Rectal smooth muscle tissue (tissue), 1 donor: ENCODE data around the gene UBE2Z.

ENCODE experiments used
- H3K27ac ChIP-seq: one replicate; pipeline ENCODE4 v1.7.0; 2013; ENCODE audit warnings: low read depth, low read length, inconsistent platforms
- H3K27me3 ChIP-seq: one replicate; pipeline ENCODE4 v1.7.0; 2013; ENCODE audit warnings: low read length; ENCODE audit not compliant: control insufficient read depth, insufficient read depth
- H3K36me3 ChIP-seq: one replicate; pipeline ENCODE4 v1.7.0; 2013; ENCODE audit warnings: low read length; ENCODE audit not compliant: control insufficient read depth, insufficient read depth
- H3K4me1 ChIP-seq: one replicate; pipeline ENCODE4 v1.7.0; 2013; ENCODE audit warnings: low read length; ENCODE audit not compliant: control insufficient read depth, insufficient read depth
- H3K4me3 ChIP-seq: one replicate; pipeline ENCODE4 v1.7.0; 2013; ENCODE audit warnings: low read length
- H3K9ac ChIP-seq: one replicate; pipeline ENCODE4 v1.7.0; 2013; ENCODE audit warnings: low read length

Gene UBE2Z

GRCh38 chr17:48882272-48882671 is 25.9 kb upstream of the UBE2Z start:
- Histone ChIP-seq H3K9ac (no peak overlapping the region), H3K4me3 (no peak overlapping the region), H3K4me1 (no peaks in the 10 kb centered on the region), H3K36me3 (no peaks in the 10 kb centered on the region), H3K27ac (no peak overlapping the region), H3K27me3 (no peaks in the 10 kb centered on the region)

- no peak overlapping the region for H3K9ac ChIP-seq
- H3K4me1 ChIP-seq = no peaks in the 10 kb centered on the region
- no peaks in the 10 kb centered on the region for H3K36me3 ChIP-seq
- H3K4me3 ChIP-seq = no peak overlapping the region
- H3K27ac ChIP-seq = no peak overlapping the region
- no peaks in the 10 kb centered on the region for H3K27me3 ChIP-seq
These were observed 25.0 kb upstream of the UBE2Z start for GRCh38 chr17:48883171-48883570.

GRCh38 chr17:48890086-48890485 is 18.1 kb upstream of the UBE2Z start:
- Histone ChIP-seq H3K27ac (no peak overlapping the region), H3K9ac (no peak overlapping the region), H3K27me3 (no peaks in the 10 kb centered on the region), H3K4me1 (peaks cover 4% of the 10 kb centered on the region), H3K4me3 (no peak overlapping the region), H3K36me3 (no peaks in the 10 kb centered on the region)

GRCh38 chr17:48892940-48893645 is 15.1 kb upstream of the UBE2Z start:
- Histone ChIP-seq H3K9ac (peak overlapping the region; percentile 95), H3K4me3 (peak overlapping the region; percentile 97), H3K27ac (peak overlapping the region; percentile 74), H3K4me1 (peaks cover 4% of the 10 kb centered on the region), H3K27me3 (no peaks in the 10 kb centered on the region), H3K36me3 (peaks cover 6% of the 10 kb centered on the region)

GRCh38 chr17:48893646-48894508 is 14.3 kb upstream of the UBE2Z start:
- H3K27ac ChIP-seq = no peak overlapping the region
- H3K4me3 ChIP-seq = peak overlapping the region; percentile 97
- peaks cover 4% of the 10 kb centered on the region for H3K4me1 ChIP-seq
- peaks cover 6% of the 10 kb centered on the region for H3K36me3 ChIP-seq
- no peaks in the 10 kb centered on the region for H3K27me3 ChIP-seq
- no peak overlapping the region for H3K9ac ChIP-seq

- no peak overlapping the region for H3K27ac ChIP-seq
- H3K27me3 ChIP-seq = no peaks in the 10 kb centered on the region
- no peak overlapping the region for H3K9ac ChIP-seq
These were observed 13.3 kb upstream of the UBE2Z start for GRCh38 chr17:48894886-48895285.

GRCh38 chr17:48901241-48901640 is 7.0 kb upstream of the UBE2Z start:
- H3K27me3 ChIP-seq = no peaks in the 10 kb centered on the region
- H3K36me3 ChIP-seq = no peaks in the 10 kb centered on the region
- no peaks in the 10 kb centered on the region for H3K4me1 ChIP-seq
- no peak overlapping the region for H3K27ac ChIP-seq
- H3K4me3 ChIP-seq = no peak overlapping the region
- H3K9ac ChIP-seq = no peak overlapping the region

More at GRCh38 chr17:48894886-48895285, 13.3 kb upstream of the UBE2Z start:
- H3K36me3 ChIP-seq = peaks cover 6% of the 10 kb centered on the region
- no peak overlapping the region for H3K4me3 ChIP-seq
- H3K4me1 ChIP-seq = peaks cover 4% of the 10 kb centered on the region

GRCh38 chr17:48903401-48903800 is 4.8 kb upstream of the UBE2Z start:
- Histone ChIP-seq H3K4me3 (no peak overlapping the region), H3K27ac (no peak overlapping the region), H3K4me1 (peaks cover 4% of the 10 kb centered on the region), H3K36me3 (no peaks in the 10 kb centered on the region), H3K9ac (no peak overlapping the region), H3K27me3 (no peaks in the 10 kb centered on the region)

- H3K27me3 ChIP-seq = no peaks in the 10 kb centered on the region
These were observed 3.8 kb upstream of the UBE2Z start for GRCh38 chr17:48904428-48904827.

GRCh38 chr17:48905987-48906515 is 2.2 kb upstream of the UBE2Z start:
- Histone ChIP-seq H3K4me3 (no peak overlapping the region), H3K36me3 (no peaks in the 10 kb centered on the region), H3K4me1 (peaks cover 11% of the 10 kb centered on the region), H3K9ac (no peak overlapping the region), H3K27me3 (no peaks in the 10 kb centered on the region), H3K27ac (no peak overlapping the region)

More at GRCh38 chr17:48904428-48904827, 3.8 kb upstream of the UBE2Z start:
- Histone ChIP-seq H3K4me1 (peaks cover 4% of the 10 kb centered on the region), H3K27ac (no peak overlapping the region), H3K4me3 (no peak overlapping the region), H3K9ac (no peak overlapping the region), H3K36me3 (no peaks in the 10 kb centered on the region)

- Histone ChIP-seq H3K27me3 (no peaks in the 10 kb centered on the region), H3K27ac (peak overlapping the region; percentile 81), H3K36me3 (peaks cover 3% of the 10 kb centered on the region), H3K4me1 (peaks cover 11% of the 10 kb centered on the region), H3K4me3 (peak overlapping the region; percentile 86), H3K9ac (peak overlapping the region; percentile 50)
These were observed 527 bp upstream of the UBE2Z start for GRCh38 chr17:48907713-48908046.

GRCh38 chr17:48908853-48909394 is 717 bp downstream of the UBE2Z start:
- Histone ChIP-seq H3K27me3 (no peaks in the 10 kb centered on the region), H3K36me3 (peaks cover 8% of the 10 kb centered on the region), H3K9ac (peak overlapping the region; percentile 56), H3K4me3 (peak overlapping the region; percentile 86), H3K4me1 (peaks cover 11% of the 10 kb centered on the region), H3K27ac (peak overlapping the region; percentile 81)
